ENCODE results near the gene SAMD3. TPM values are rescaled to one million over a fixed set of nuclear protein-coding genes. Genes with fewer than 3 reads are reported as not detected.

The SAMD3 gene
- total RNA-seq, 2 experiments from 2014 or later, result not detected

- H3K4me2 ChIP-seq (ENCODE audit: low read length), result no peak overlapping the region
- ChIA-PET CTCF (ENCODE audit: unreplicated experiment) (interaction anchor here (0.9 kb wide), 1 partner anchor 12 kb away, joined by 4 read pairs; no protein-coding TSS in a partner anchor), POLR2A (interaction anchor here (0.6 kb wide), 1 partner anchor 72 kb away, joined by 4 read pairs; no protein-coding TSS in a partner anchor)
- H3K36me3 ChIP-seq (ENCODE audit: insufficient read depth, low read length), result no peaks in the 10 kb centered on the region
- H4K20me1 ChIP-seq (ENCODE audit: insufficient read depth, low read length), result no peaks in the 10 kb centered on the region
- no peaks in the 10 kb centered on the region for H3K9me3 ChIP-seq (ENCODE audit: low read length)
- no peak overlapping the region for H3K4me3 ChIP-seq (ENCODE audit: low read depth, low read length, poor library complexity, severe bottlenecking)
- H3K79me2 ChIP-seq (ENCODE audit: insufficient read depth, low read depth, low read length), result no peaks in the 10 kb centered on the region
- no peak overlapping the region for H2AFZ ChIP-seq (ENCODE audit: low read length)
- DNase-seq (ENCODE audit: low spot score), result no peak
- H3K27ac ChIP-seq (ENCODE audit: low read depth, low read length, poor library complexity, severe bottlenecking), result no peak overlapping the region
- intact Hi-C loops (cut with micrococcal nuclease; ENCODE audit: unreplicated experiment), result no loop called here
- no TSS peak for BruUV-seq (replicated peaks)
- no peaks in the 10 kb centered on the region for H3K9me2 ChIP-seq (ENCODE audit: insufficient read depth, low read length)
- H3K4me1 ChIP-seq (ENCODE audit: insufficient read depth, low read length, poor library complexity, severe bottlenecking), result no peaks in the 10 kb centered on the region
- no peak for TF ChIP-seq CTCF (conservative IDR thresholded peaks at IDR 0.05; ENCODE audit: low read length)
- TF ChIP-seq EZH2phosphoT487 (IDR thresholded peaks at IDR 0.05; ENCODE audit: borderline replicate concordance, low read depth, low read length), result no peak
Measured at GRCh38 chr6:130185658-130186057, 37.1 kb downstream of the SAMD3 start.

GRCh38 chr6:130183271-130184222 lies 39.2 kb downstream of the SAMD3 start:
- no peak overlapping the region for H3K4me2 ChIP-seq (ENCODE audit: low read length)
- H3K9me3 ChIP-seq (ENCODE audit: low read length), result no peaks in the 10 kb centered on the region
- ChIA-PET CTCF (ENCODE audit: unreplicated experiment) (no interaction called here), POLR2A (interaction anchor here (0.7 kb wide), 2 partner anchors 32 to 36 kb away, joined by 3 to 4 read pairs; no protein-coding TSS in a partner anchor)
- intact Hi-C loops (cut with micrococcal nuclease; ENCODE audit: unreplicated experiment), result no loop called here
- no peak overlapping the region for H3K4me3 ChIP-seq (ENCODE audit: low read depth, low read length, poor library complexity, severe bottlenecking)
- H3K9me2 ChIP-seq (ENCODE audit: insufficient read depth, low read length), result no peaks in the 10 kb centered on the region
- no peak for DNase-seq (ENCODE audit: low spot score)
- TF ChIP-seq EZH2phosphoT487 (IDR thresholded peaks at IDR 0.05; ENCODE audit: borderline replicate concordance, low read depth, low read length) (no peak), CTCF (conservative IDR thresholded peaks at IDR 0.05; ENCODE audit: low read length) (no peak)
- no peaks in the 10 kb centered on the region for H3K36me3 ChIP-seq (ENCODE audit: insufficient read depth, low read length)
- H3K4me1 ChIP-seq (ENCODE audit: insufficient read depth, low read length, poor library complexity, severe bottlenecking), result no peaks in the 10 kb centered on the region
- H3K79me2 ChIP-seq (ENCODE audit: insufficient read depth, low read depth, low read length), result no peaks in the 10 kb centered on the region
- H3K27ac ChIP-seq (ENCODE audit: low read depth, low read length, poor library complexity, severe bottlenecking), result no peak overlapping the region
- H4K20me1 ChIP-seq (ENCODE audit: insufficient read depth, low read length), result no peaks in the 10 kb centered on the region
- no peak overlapping the region for H2AFZ ChIP-seq (ENCODE audit: low read length)
- no TSS peak for BruUV-seq (replicated peaks)

GRCh38 chr6:130182466-130182865 lies 40.3 kb downstream of the SAMD3 start:
- no peak overlapping the region for H3K4me2 ChIP-seq (ENCODE audit: low read length)
- no peaks in the 10 kb centered on the region for H4K20me1 ChIP-seq (ENCODE audit: insufficient read depth, low read length)
- no peak overlapping the region for H2AFZ ChIP-seq (ENCODE audit: low read length)
- H3K9me3 ChIP-seq (ENCODE audit: low read length), result no peaks in the 10 kb centered on the region
- no peaks in the 10 kb centered on the region for H3K36me3 ChIP-seq (ENCODE audit: insufficient read depth, low read length)
- POLR2A ChIA-PET, result no interaction called here
- no peaks in the 10 kb centered on the region for H3K9me2 ChIP-seq (ENCODE audit: insufficient read depth, low read length)
- H3K79me2 ChIP-seq (ENCODE audit: insufficient read depth, low read depth, low read length), result no peaks in the 10 kb centered on the region
- H3K4me1 ChIP-seq (ENCODE audit: insufficient read depth, low read length, poor library complexity, severe bottlenecking), result no peaks in the 10 kb centered on the region
- CTCF ChIA-PET (ENCODE audit: unreplicated experiment), result no interaction called here
- no peak for TF ChIP-seq EZH2phosphoT487 (IDR thresholded peaks at IDR 0.05; ENCODE audit: borderline replicate concordance, low read depth, low read length)
- TF ChIP-seq CTCF (conservative IDR thresholded peaks at IDR 0.05; ENCODE audit: low read length), result no peak
- no peak for DNase-seq (ENCODE audit: low spot score)
- no peak overlapping the region for H3K27ac ChIP-seq (ENCODE audit: low read depth, low read length, poor library complexity, severe bottlenecking)
- no peak overlapping the region for H3K4me3 ChIP-seq (ENCODE audit: low read depth, low read length, poor library complexity, severe bottlenecking)
- intact Hi-C loops (cut with micrococcal nuclease; ENCODE audit: unreplicated experiment), result no loop called here
- no TSS peak for BruUV-seq (replicated peaks)

Measured in OCI-LY7 (cell line).